CD4-positive, alpha-beta T cell (primary cell): ENCODE data around the gene RBMS3. TPM values are rescaled to one million over a fixed set of nuclear protein-coding genes. Genes with fewer than 3 reads are reported as not detected.

Experiments
- ATAC-seq: fragments of 200-7000 bp; cut with Tn5 transposase; one replicate; pipeline ENCODE4 v1.10.0; 2022; ENCODE audit warnings: mild to moderate bottlenecking; ENCODE audit not compliant: poor library complexity
- CTCF ChIA-PET: fragments of 350-600 bp; sonication (Branson Sonifier 250); formaldehyde crosslinking; loops from one replicate; lab custom pipeline; 2021; ENCODE audit warnings: antibody characterized with exemption, inconsistent platforms; lab: Charles Lee
- POLR2A ChIA-PET: fragments of 350-600 bp; sonication (Branson Sonifier 250); formaldehyde crosslinking; loops from one replicate; lab custom pipeline; 2021; ENCODE audit warnings: antibody characterized with exemption, inconsistent platforms; lab: Charles Lee
- DNase-seq, 14 experiments: peaks; one replicate each; pipeline ENCODE4 v3.0.0-alpha.2; 2013 to 2020; ENCODE audit warnings: mixed read lengths in 2 of 14
- H3K27ac ChIP-seq, 2 donors: one replicate each; pipeline versions ENCODE4 v1.5.1 to v1.7.0; 2013; ENCODE audit warnings: low read length in 2 of 2, low read depth in 1 of 2, mild to moderate bottlenecking in 1 of 2
- H3K27me3 ChIP-seq, 2 experiments: 1 replicate in 1 of 2; 2 replicates in 1 of 2; pipeline versions ENCODE4 v1.6.1 to v1.7.0; 2013; ENCODE audit warnings: low read length in 2 of 2, control low read depth in 1 of 2, mild to moderate bottlenecking in 1 of 2, moderate library complexity in 1 of 2; ENCODE audit not compliant: insufficient read depth in 2 of 2, control insufficient read depth in 1 of 2
- H3K36me3 ChIP-seq: one replicate; pipeline ENCODE4 v1.6.1; 2013; ENCODE audit warnings: low read length, control low read depth; ENCODE audit not compliant: insufficient read depth
- H3K4me1 ChIP-seq: one replicate; pipeline ENCODE4 v1.6.1; 2013; ENCODE audit warnings: low read length, control low read depth; ENCODE audit not compliant: insufficient read depth
- H3K4me3 ChIP-seq: one replicate; pipeline ENCODE4 v1.5.1; 2013; ENCODE audit warnings: mild to moderate bottlenecking, low read length, moderate library complexity
- H3K9me3 ChIP-seq, 2 experiments: 1 replicate in 1 of 2; 2 replicates in 1 of 2; pipeline versions ENCODE4 v1.6.1 to v1.7.0; 2013; ENCODE audit warnings: low read length in 2 of 2, mild to moderate bottlenecking in 2 of 2, control low read depth in 1 of 2, moderate library complexity in 1 of 2; ENCODE audit not compliant: control insufficient read depth in 1 of 2, insufficient read depth in 1 of 2
- H3K27ac Mint-ChIP-seq: one replicate; pipeline ENCODE4 v1.8.0; 2020; ENCODE audit warnings: mixed read lengths
- H3K27me3 Mint-ChIP-seq: one replicate; pipeline ENCODE4 v1.8.0; 2021; ENCODE audit warnings: mixed read lengths
- H3K36me3 Mint-ChIP-seq: one replicate; pipeline ENCODE4 v1.8.0; 2021; ENCODE audit warnings: low read depth, mixed read lengths
- H3K4me1 Mint-ChIP-seq: one replicate; pipeline ENCODE4 v1.8.0; 2021; ENCODE audit warnings: low read depth, mixed read lengths
- H3K4me3 Mint-ChIP-seq: one replicate; pipeline ENCODE4 v1.8.0; 2020; ENCODE audit warnings: mild to moderate bottlenecking, mixed read lengths
- H3K9me3 Mint-ChIP-seq: one replicate; pipeline ENCODE4 v1.8.0; 2020; ENCODE audit warnings: mixed read lengths
- intact Hi-C, 2 experiments: fragments of 100-400 bp; cut with DNase I in 1 of 2; cut with micrococcal nuclease in 1 of 2; formaldehyde crosslinking; loops; one replicate each; pipeline versions ENCODE4 v1.15.1 to v1.9.0; 2023 to 2025; cut with DNase I, micrococcal nuclease
- total RNA-seq, 174 experiments: library from RNA in 2 of 174; stranded (reverse) in 2 of 174; gene quantifications; one replicate each; pipeline ENCODE4 v1.2.3 and lab custom pipeline; 2021 to 2026
- TF ChIP-seq, protein P1 (sequence below): fragments of 200-600 bp; IDR thresholded peaks from one replicate; pipeline ENCODE4 v1.8.0; 2022; ENCODE audit warnings: antibody characterized with exemption, mild to moderate bottlenecking

The RBMS3 gene
- total RNA-seq, 2 experiments from 2014 or later = 1.6 to 1.7 TPM

DNA sequence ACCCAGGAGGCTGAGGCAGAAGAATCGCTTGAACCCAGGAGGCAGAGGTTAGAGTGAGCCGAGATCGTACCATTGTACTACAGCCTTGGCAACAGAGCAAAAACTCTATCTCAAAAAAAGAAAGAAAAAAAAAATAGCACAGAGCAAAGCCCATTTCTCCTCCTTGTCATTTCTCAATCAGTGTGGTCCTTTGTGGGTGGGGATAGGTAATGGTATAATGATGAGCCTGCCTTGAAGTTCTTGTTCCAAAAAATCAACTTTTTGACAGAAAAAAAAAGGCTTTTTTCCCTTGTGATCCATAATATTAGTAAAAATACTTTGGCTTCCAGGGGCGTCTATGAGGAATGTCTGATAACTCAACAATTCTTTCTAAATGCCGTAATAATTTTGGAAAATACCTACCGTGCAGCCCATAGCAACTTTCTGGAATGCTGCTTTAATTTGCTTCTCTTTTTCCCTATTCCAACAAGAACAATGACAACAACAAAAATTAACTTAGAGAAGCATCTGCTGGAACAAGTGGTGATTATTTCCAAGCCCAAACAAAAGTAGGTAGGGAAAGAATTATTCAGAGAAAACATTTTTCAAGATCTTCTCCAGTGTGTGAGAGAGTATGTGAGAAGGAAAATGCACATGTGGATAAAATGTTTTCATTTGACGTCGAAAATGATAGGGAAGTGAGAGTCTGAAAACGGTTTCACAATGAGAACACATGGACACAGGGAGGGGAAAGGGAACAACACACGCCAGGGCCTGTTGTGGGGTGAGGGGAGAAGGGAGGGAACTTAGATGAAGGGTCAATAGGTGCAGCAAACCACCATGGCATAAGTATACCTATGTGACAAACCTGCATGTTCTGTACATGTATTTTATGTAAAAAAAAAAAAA, 337.8 kb downstream of the RBMS3 start:
- no peaks in the 10 kb centered on the region for H3K4me1 ChIP-seq
- intact Hi-C loops = no loop called here
- H3K27ac Mint-ChIP-seq = no peak overlapping the region
- no peaks in the 10 kb centered on the region for H3K27me3 ChIP-seq
- H3K27me3 Mint-ChIP-seq = no peaks in the 10 kb centered on the region
- no peaks in the 10 kb centered on the region for H3K4me1 Mint-ChIP-seq
- POLR2A ChIA-PET = no interaction called here
- no peak for ATAC-seq
- H3K4me3 ChIP-seq = no peak overlapping the region
- no peak overlapping the region for H3K27ac ChIP-seq
- H3K4me3 Mint-ChIP-seq = no peak overlapping the region
- TF ChIP-seq, protein P1, sequence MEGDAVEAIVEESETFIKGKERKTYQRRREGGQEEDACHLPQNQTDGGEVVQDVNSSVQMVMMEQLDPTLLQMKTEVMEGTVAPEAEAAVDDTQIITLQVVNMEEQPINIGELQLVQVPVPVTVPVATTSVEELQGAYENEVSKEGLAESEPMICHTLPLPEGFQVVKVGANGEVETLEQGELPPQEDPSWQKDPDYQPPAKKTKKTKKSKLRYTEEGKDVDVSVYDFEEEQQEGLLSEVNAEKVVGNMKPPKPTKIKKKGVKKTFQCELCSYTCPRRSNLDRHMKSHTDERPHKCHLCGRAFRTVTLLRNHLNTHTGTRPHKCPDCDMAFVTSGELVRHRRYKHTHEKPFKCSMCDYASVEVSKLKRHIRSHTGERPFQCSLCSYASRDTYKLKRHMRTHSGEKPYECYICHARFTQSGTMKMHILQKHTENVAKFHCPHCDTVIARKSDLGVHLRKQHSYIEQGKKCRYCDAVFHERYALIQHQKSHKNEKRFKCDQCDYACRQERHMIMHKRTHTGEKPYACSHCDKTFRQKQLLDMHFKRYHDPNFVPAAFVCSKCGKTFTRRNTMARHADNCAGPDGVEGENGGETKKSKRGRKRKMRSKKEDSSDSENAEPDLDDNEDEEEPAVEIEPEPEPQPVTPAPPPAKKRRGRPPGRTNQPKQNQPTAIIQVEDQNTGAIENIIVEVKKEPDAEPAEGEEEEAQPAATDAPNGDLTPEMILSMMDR = no peak
- CTCF ChIA-PET = no interaction called here
- H3K9me3 ChIP-seq = peaks cover 0 to 3% of the 10 kb centered on the region in 2 experiments
- peak in 2 of 14 experiments; percentile 4 to 10 for DNase-seq
- H3K9me3 Mint-ChIP-seq = no peaks in the 10 kb centered on the region
- H3K36me3 Mint-ChIP-seq = no peaks in the 10 kb centered on the region
- H3K36me3 ChIP-seq = no peaks in the 10 kb centered on the region

DNA sequence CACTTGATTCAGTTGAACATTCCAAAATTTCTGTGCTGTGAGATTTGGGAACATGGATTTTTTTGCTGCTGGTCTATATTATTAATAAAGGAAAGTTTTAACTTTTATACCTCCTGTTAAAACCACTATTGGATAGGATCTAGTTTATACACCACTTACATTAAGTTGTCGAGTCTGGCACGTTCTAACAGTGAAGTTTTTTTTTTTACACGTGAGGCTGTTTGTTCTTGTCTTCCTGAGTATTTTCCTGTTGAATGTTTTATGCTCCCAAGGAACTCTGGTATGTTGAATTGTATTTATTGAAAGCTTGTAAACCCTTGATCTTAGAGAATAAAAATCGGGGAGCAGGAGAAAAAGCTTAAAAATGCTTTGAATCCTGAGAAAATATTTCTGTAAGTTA, 338.8 kb downstream of the RBMS3 start:
- Mint-ChIP-seq H3K4me1 (no peaks in the 10 kb centered on the region), H3K27ac (no peak overlapping the region), H3K36me3 (no peaks in the 10 kb centered on the region), H3K9me3 (no peaks in the 10 kb centered on the region), H3K27me3 (no peaks in the 10 kb centered on the region), H3K4me3 (no peak overlapping the region)
- no peaks in the 10 kb centered on the region for H3K4me1 ChIP-seq
- CTCF ChIA-PET = no interaction called here
- no peak for ATAC-seq
- H3K27me3 ChIP-seq = no peaks in the 10 kb centered on the region
- intact Hi-C loops = no loop called here
- no peaks in the 10 kb centered on the region for H3K36me3 ChIP-seq
- peaks cover 0 to 3% of the 10 kb centered on the region in 2 experiments for H3K9me3 ChIP-seq
- no peak for DNase-seq
- H3K4me3 ChIP-seq = no peak overlapping the region
- TF ChIP-seq, protein P1 = no peak
- POLR2A ChIA-PET = no interaction called here
- no peak overlapping the region for H3K27ac ChIP-seq

DNA sequence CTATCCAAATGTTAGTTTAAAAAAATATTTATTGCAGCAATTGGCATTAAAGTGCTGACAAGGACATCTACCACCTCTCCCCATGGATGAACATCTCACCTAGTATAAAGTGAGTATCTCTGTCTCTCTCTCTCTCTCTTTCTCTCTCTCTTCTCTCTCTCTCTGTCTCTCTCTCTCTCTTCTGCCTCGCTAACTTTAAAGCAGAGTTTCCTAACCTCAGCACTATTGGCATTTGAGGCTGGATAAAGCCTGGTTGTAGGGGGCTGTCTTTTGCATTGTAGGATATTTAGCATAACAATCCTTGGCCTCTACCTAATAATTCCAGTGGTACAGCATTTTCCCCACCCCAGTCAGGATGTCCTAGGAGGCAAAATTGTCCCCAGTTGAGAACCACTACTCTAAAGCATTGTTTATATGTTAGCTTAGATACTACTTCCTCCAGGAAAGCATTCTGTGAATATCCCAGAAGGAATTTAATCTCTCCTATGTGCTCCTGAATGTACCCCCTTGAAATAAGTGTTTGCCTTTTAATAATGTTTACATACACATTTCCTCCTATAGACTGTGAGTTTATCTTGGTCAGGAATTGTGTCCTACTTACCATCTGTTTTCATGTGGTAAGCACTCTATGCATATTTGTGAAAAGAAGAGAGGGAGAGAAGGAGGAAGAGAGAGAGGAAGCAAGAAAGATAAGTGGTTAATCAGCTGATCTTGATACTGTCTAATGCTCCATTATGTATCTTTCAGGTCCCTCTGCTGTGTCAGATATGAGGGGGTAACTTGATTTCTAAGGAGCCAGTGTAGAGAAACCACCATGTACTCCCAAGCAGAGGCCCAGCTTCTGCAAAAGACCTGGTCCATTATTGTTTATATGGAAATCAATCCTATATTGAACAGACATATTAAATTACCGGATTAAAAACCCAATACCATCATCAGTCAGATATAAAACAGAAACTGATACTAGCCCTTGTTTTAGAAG, 346.6 kb downstream of the RBMS3 start:
- H3K4me3 Mint-ChIP-seq = no peak overlapping the region
- no peak for ATAC-seq
- no peak for DNase-seq
- no peaks in the 10 kb centered on the region for H3K27me3 Mint-ChIP-seq
- Histone ChIP-seq H3K27ac (no peak overlapping the region), H3K9me3 (peaks cover 0 to 3% of the 10 kb centered on the region in 2 experiments), H3K36me3 (no peaks in the 10 kb centered on the region), H3K4me3 (no peak overlapping the region), H3K27me3 (no peaks in the 10 kb centered on the region), H3K4me1 (no peaks in the 10 kb centered on the region)
- H3K27ac Mint-ChIP-seq = no peak overlapping the region
- TF ChIP-seq, protein P1 = no peak
- no peaks in the 10 kb centered on the region for H3K4me1 Mint-ChIP-seq
- ChIA-PET POLR2A (no interaction called here), CTCF (no interaction called here)
- H3K36me3 Mint-ChIP-seq = no peaks in the 10 kb centered on the region
- no peaks in the 10 kb centered on the region for H3K9me3 Mint-ChIP-seq
- intact Hi-C loops = no loop called here
